Neural progenitor cell (in vitro differentiated cells): ENCODE data around the gene MFSD6L. TPM values are rescaled to one million over a fixed set of nuclear protein-coding genes. Genes with fewer than 3 reads are reported as not detected.

Experiments used
- DNase-seq: peaks from one replicate; pipeline ENCODE4 v3.0.0-alpha.2; 2016; ENCODE audit warnings: low spot score
- H2AFZ ChIP-seq: fragments of 200-600 bp; sonication (generic); replicated peaks from 2 replicates; pipeline ENCODE4 v1.6.1; 2016; ENCODE audit warnings: antibody characterized with exemption
- H3F3A ChIP-seq: fragments of 200-600 bp; sonication (generic); 2 replicates; pipeline ENCODE4 v1.6.1; 2016; ENCODE audit warnings: antibody characterized with exemption, low read depth
- H3K27ac ChIP-seq: fragments of 200-600 bp; sonication (generic); 2 replicates; pipeline ENCODE4 v1.5.1; 2016; ENCODE audit warnings: mild to moderate bottlenecking
- H3K27me3 ChIP-seq: fragments of 200-600 bp; sonication (generic); 2 replicates; pipeline ENCODE4 v1.6.1; 2016; ENCODE audit warnings: mild to moderate bottlenecking, moderate library complexity
- H3K36me3 ChIP-seq: fragments of 200-600 bp; sonication (generic); 2 replicates; pipeline ENCODE4 v1.5.1; 2016
- H3K4me1 ChIP-seq: fragments of 200-600 bp; sonication (generic); 2 replicates; pipeline ENCODE4 v1.6.1; 2016; ENCODE audit warnings: mixed run types
- H3K4me2 ChIP-seq: fragments of 200-600 bp; sonication (generic); 2 replicates; pipeline ENCODE4 v1.6.1; 2016
- H3K4me3 ChIP-seq: fragments of 200-600 bp; sonication (generic); 2 replicates; pipeline ENCODE4 v1.5.1; 2016
- H3K79me2 ChIP-seq: fragments of 200-600 bp; sonication (generic); 2 replicates; pipeline ENCODE4 v1.6.1; 2016; ENCODE audit warnings: low read depth
- H3K9ac ChIP-seq: fragments of 200-600 bp; sonication (generic); 2 replicates; pipeline ENCODE4 v1.6.1; 2016
- H3K9me3 ChIP-seq: fragments of 200-600 bp; sonication (generic); 2 replicates; pipeline ENCODE4 v1.5.1; 2016; ENCODE audit warnings: low read depth
- H4K20me1 ChIP-seq: fragments of 200-600 bp; sonication (generic); 2 replicates; pipeline ENCODE4 v1.6.1; 2016; ENCODE audit warnings: low read depth
- H3K27ac Mint-ChIP-seq: 3 replicates; pipeline ENCODE4 v1.8.0; 2021; ENCODE audit warnings: mixed read lengths
- H3K27me3 Mint-ChIP-seq: 2 replicates; pipeline ENCODE4 v1.8.0; 2022; ENCODE audit warnings: low read depth, mild to moderate bottlenecking, inconsistent platforms, moderate library complexity, mixed read lengths; ENCODE audit not compliant: insufficient read depth
- H3K36me3 Mint-ChIP-seq: 3 replicates; pipeline ENCODE4 v1.8.0; 2021; ENCODE audit warnings: mixed read lengths
- H3K4me1 Mint-ChIP-seq: 3 replicates; pipeline ENCODE4 v1.8.0; 2021; ENCODE audit warnings: mixed read lengths
- H3K4me3 Mint-ChIP-seq: 3 replicates; pipeline ENCODE4 v1.8.0; 2021; ENCODE audit warnings: mild to moderate bottlenecking, moderate library complexity, mixed read lengths
- H3K9me3 Mint-ChIP-seq: 3 replicates; pipeline ENCODE4 v1.8.0; 2020; ENCODE audit warnings: mixed read lengths
- EZH2 ChIP-seq: fragments of 200-600 bp; sonication (generic); IDR thresholded peaks from 2 replicates; pipeline ENCODE4 v1.6.1; 2017; ENCODE audit warnings: antibody characterized with exemption, mild to moderate bottlenecking, moderate library complexity
- EZH2phosphoT487 ChIP-seq: fragments of 200-600 bp; sonication (generic); IDR thresholded peaks from 2 replicates; pipeline ENCODE4 v1.6.1; 2017; ENCODE audit warnings: antibody characterized with exemption
- total RNA-seq: library from RNA; depleted of rRNA; stranded (reverse); fragments of >200 nt; gene quantifications from 2 replicates; pipeline ENCODE4 v1.2.3, GENCODE V29; 2015; ENCODE audit warnings: low replicate concordance
- TF ChIP-seq, protein P1 (sequence below): fragments of 200-600 bp; sonication (generic); IDR thresholded peaks from 2 replicates; pipeline ENCODE4 v1.5.1; 2017; ENCODE audit warnings: antibody characterized with exemption, mild to moderate bottlenecking

MFSD6L gene
- total RNA-seq, 1 donor from 2014 or later: not detected

DNA sequence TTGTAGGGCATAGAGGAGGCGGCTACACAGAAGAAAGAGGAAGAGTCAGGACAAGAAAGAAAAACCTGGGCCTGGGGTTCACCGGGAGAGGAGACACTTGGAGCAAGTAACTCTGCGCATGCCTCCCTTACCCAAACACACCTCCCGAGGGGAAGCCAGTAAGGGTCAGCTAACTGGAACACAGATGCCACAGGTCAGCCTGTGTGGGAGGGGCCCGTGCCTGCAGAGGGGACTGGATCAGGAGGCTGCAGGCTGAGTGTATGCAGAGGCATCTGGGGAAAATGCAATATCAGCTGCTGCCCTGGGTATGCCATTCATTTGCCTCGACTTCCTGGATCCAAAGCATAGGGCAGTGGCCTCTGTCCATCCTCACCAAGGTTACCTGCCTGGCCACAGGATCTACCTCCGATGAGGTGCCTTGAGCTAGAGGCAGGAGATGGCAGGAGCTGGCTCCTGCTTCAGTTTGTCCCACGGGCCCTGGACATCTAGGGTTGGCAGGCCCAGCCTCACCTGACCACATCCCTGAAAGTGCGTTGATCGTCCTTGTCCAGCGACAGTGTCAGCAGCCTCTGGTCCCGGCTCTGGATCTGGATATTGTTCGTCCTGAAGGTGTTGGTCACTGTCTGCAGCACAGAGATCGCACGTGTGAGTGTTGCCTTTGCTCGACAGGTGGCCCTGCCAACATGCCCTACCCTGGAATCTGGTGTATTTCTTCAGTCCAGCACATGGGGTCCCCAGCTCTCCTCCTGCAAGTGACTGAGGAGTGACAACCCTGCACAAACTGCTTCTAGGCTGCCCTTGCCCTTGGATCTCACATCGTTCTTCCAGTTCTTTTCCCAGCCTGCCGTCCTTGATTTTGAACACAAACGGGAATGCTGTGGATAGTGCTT is 4.6 kb upstream of the MFSD6L start:
- H3K36me3 Mint-ChIP-seq: no peaks in the 10 kb centered on the region
- peaks cover 4% of the 10 kb centered on the region for H3K4me1 Mint-ChIP-seq
- H3K27me3 Mint-ChIP-seq: peaks cover 30% of the 10 kb centered on the region

DNA sequence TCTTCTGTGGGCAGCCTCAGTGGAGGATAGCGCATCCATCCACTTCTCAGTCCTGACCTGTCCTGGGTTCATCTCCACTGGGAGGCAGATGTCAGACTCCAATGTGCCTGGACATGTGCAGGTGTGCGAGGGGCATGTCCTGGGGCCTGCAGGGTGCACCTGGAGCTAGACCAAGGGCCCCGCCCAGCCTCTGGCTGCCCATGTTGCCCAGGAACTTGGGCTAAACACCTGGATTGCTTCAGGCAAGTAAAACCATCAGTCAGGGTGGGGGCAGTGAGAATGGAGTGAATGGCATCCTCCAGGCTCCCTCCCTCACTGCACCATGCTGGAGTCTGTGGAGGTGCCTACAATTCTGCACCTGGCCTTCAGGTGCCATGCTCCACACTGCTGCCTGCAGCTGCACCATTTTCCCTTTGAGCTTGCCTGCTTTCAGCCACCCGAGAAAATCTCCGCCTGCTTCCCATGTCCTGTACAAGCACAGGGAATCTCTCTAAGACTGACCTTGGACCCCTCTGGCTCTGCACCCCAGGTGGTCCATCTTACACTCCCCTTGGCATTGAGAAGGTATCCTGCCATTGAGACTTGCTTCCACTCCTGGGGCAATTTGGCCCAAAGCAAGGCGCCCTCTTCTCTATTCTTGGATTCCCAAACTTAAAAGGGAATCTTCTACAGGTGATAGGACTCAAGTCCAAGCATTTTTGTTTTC is 2.1 kb upstream of the MFSD6L start:
- peaks cover 3% of the 10 kb centered on the region for H3K4me1 ChIP-seq
- peaks cover 35% of the 10 kb centered on the region for H3K27me3 ChIP-seq
- no peak overlapping the region for H3K27ac Mint-ChIP-seq
- no peak overlapping the region for H3K27ac ChIP-seq
- H2AFZ ChIP-seq: no peak overlapping the region
- no peaks in the 10 kb centered on the region for H3K36me3 Mint-ChIP-seq
- no peak overlapping the region for H3K4me3 Mint-ChIP-seq
- no peak for DNase-seq
- H3K4me2 ChIP-seq: no peak overlapping the region
- H3K9ac ChIP-seq: no peak overlapping the region
- H3F3A ChIP-seq: peaks cover 4% of the 10 kb centered on the region
- H3K4me3 ChIP-seq: no peak overlapping the region
- H3K4me1 Mint-ChIP-seq: peaks cover 4% of the 10 kb centered on the region
- no peaks in the 10 kb centered on the region for H3K79me2 ChIP-seq
- H3K9me3 Mint-ChIP-seq: no peaks in the 10 kb centered on the region
- H4K20me1 ChIP-seq: no peaks in the 10 kb centered on the region
- TF ChIP-seq EZH2phosphoT487 (no peak), EZH2 (no peak)
- TF ChIP-seq, protein P1, sequence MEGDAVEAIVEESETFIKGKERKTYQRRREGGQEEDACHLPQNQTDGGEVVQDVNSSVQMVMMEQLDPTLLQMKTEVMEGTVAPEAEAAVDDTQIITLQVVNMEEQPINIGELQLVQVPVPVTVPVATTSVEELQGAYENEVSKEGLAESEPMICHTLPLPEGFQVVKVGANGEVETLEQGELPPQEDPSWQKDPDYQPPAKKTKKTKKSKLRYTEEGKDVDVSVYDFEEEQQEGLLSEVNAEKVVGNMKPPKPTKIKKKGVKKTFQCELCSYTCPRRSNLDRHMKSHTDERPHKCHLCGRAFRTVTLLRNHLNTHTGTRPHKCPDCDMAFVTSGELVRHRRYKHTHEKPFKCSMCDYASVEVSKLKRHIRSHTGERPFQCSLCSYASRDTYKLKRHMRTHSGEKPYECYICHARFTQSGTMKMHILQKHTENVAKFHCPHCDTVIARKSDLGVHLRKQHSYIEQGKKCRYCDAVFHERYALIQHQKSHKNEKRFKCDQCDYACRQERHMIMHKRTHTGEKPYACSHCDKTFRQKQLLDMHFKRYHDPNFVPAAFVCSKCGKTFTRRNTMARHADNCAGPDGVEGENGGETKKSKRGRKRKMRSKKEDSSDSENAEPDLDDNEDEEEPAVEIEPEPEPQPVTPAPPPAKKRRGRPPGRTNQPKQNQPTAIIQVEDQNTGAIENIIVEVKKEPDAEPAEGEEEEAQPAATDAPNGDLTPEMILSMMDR: no peak
- no peaks in the 10 kb centered on the region for H3K36me3 ChIP-seq
- peaks cover 38% of the 10 kb centered on the region for H3K27me3 Mint-ChIP-seq
- H3K9me3 ChIP-seq: no peaks in the 10 kb centered on the region

More for the DNA sequence above, 4.6 kb upstream of the MFSD6L start:
- no peak for TF ChIP-seq EZH2phosphoT487
- TF ChIP-seq, protein P1: peak; percentile 8
- Histone ChIP-seq H4K20me1 (no peaks in the 10 kb centered on the region), H3F3A (no peaks in the 10 kb centered on the region), H3K79me2 (no peaks in the 10 kb centered on the region), H2AFZ (no peak overlapping the region), H3K4me1 (peaks cover 3% of the 10 kb centered on the region), H3K27ac (no peak overlapping the region), H3K27me3 (peaks cover 14% of the 10 kb centered on the region), H3K9me3 (no peaks in the 10 kb centered on the region), H3K4me2 (no peak overlapping the region), H3K9ac (no peak overlapping the region), H3K4me3 (no peak overlapping the region), H3K36me3 (no peaks in the 10 kb centered on the region)
- DNase-seq: no peak
- Mint-ChIP-seq H3K27ac (no peak overlapping the region), H3K9me3 (peaks cover 4% of the 10 kb centered on the region), H3K4me3 (no peak overlapping the region)

DNA sequence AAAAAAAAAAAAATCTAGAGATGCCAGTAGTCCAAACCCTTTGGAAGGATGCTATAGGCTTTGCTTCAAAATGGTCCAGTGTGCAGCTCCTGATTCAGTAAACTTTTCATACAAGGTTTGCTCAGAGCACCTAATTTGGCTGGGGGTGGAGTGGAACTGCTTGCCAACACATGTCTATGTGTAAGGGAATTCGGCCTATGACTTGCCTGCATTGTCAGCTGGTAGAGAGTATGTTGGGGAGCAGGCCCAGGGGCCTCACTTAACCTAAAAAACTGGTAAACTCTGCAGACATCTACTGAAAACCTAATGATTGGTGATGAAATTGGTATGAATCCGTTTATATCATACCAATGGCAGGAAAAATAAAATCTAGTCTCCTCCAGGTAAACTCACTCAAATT is 1.5 kb upstream of the MFSD6L start:
- Histone ChIP-seq H3K36me3 (no peaks in the 10 kb centered on the region), H4K20me1 (no peaks in the 10 kb centered on the region), H3K27me3 (peaks cover 35% of the 10 kb centered on the region), H3F3A (peaks cover 4% of the 10 kb centered on the region), H3K9me3 (no peaks in the 10 kb centered on the region), H3K27ac (no peak overlapping the region), H3K4me2 (no peak overlapping the region), H3K79me2 (no peaks in the 10 kb centered on the region), H3K4me1 (peaks cover 3% of the 10 kb centered on the region), H2AFZ (no peak overlapping the region), H3K9ac (no peak overlapping the region), H3K4me3 (no peak overlapping the region)
- no peak for TF ChIP-seq EZH2phosphoT487
- TF ChIP-seq, protein P1: no peak
- TF ChIP-seq EZH2: no peak
- H3K9me3 Mint-ChIP-seq: no peaks in the 10 kb centered on the region
- no peaks in the 10 kb centered on the region for H3K36me3 Mint-ChIP-seq
- no peak overlapping the region for H3K27ac Mint-ChIP-seq
- peaks cover 4% of the 10 kb centered on the region for H3K4me1 Mint-ChIP-seq
- H3K4me3 Mint-ChIP-seq: no peak overlapping the region
- peaks cover 38% of the 10 kb centered on the region for H3K27me3 Mint-ChIP-seq
- no peak for DNase-seq
